GM12878 (cell line): ENCODE results near the gene ACTR1A. TPM values are rescaled to one million over a fixed set of nuclear protein-coding genes. Genes with fewer than 3 reads are reported as not detected.

ENCODE experiments used
- ATAC-seq: fragments of 200-7000 bp; cut with Tn5 transposase; 3 replicates; pipeline ENCODE4 v1.9.1; 2020; ENCODE audit warnings: mild to moderate bottlenecking, moderate library complexity
- BruUV-seq: library from RNA; stranded (reverse); fragments of 400-500 nt; replicated peaks from 2 replicates; lab custom pipeline; 2021; lab: Mats Ljungman, UMichigan
- CTCF ChIA-PET: fragments of 300-600 bp; sonication (Branson Sonifier 250); formaldehyde crosslinking; extraction: SDS; loops from one replicate; lab custom pipeline; 2021; ENCODE audit warnings: inconsistent platforms; lab: Yijun Ruan, JAX
- POLR2A ChIA-PET: fragments of 350-600 bp; formaldehyde crosslinking; extraction: SDS; loops from one replicate; lab custom pipeline; 2021; ENCODE audit warnings: inconsistent platforms; lab: Charles Lee
- RAD21 ChIA-PET: fragments of 300-600 bp; sonication (Branson Sonifier 250); formaldehyde crosslinking; loops from one replicate; lab custom pipeline; 2023; ENCODE audit warnings: antibody characterized with exemption; ENCODE audit not compliant: unreplicated experiment; lab: Charles Lee
- SMC1A ChIA-PET: fragments of 300-600 bp; sonication (Branson Sonifier 250); formaldehyde crosslinking; loops from one replicate; lab custom pipeline; 2023; ENCODE audit not compliant: unreplicated experiment, uncharacterized antibody; lab: Charles Lee
- DNase-seq: peaks from one replicate; pipeline ENCODE4 v3.0.0-alpha.2; 2011; ENCODE audit warnings: low read depth, low spot score
- FAIRE-seq: peaks from 3 replicates; lab custom pipeline; 2011; peaks lifted over from hg19 to GRCh38; lab: Jason Lieb, UNC
- H2AFZ ChIP-seq: 2 replicates; pipeline ENCODE4 v1.6.0; 2011; ENCODE audit warnings: low read depth, low read length, control low read depth; ENCODE audit not compliant: control insufficient read depth
- H3K27ac ChIP-seq: 2 replicates; pipeline ENCODE4 v1.5.1; 2011; ENCODE audit warnings: control low read depth; ENCODE audit not compliant: control insufficient read depth, insufficient read depth
- H3K27me3 ChIP-seq, 2 experiments: replicated peaks in 1 of 2; 2 replicates each; pipeline versions ENCODE4 v1.6.0 to v1.6.1; 2011; ENCODE audit warnings: low read length in 1 of 2; ENCODE audit not compliant: control insufficient read depth in 2 of 2, insufficient read depth in 2 of 2
- H3K36me3 ChIP-seq, 2 experiments: 2 replicates each; pipeline ENCODE4 v1.5.1; 2011; ENCODE audit warnings: low read length in 1 of 2; ENCODE audit not compliant: control insufficient read depth in 2 of 2, insufficient read depth in 2 of 2
- H3K4me1 ChIP-seq: 2 replicates; pipeline ENCODE4 v1.6.1; 2011; ENCODE audit warnings: mild to moderate bottlenecking, low read length, moderate library complexity, mixed read lengths; ENCODE audit not compliant: control insufficient read depth, insufficient read depth
- H3K4me2 ChIP-seq: 2 replicates; pipeline ENCODE4 v1.6.0; 2011; ENCODE audit warnings: control low read depth; ENCODE audit not compliant: control insufficient read depth, insufficient read depth
- H3K4me3 ChIP-seq: fragments of 200-600 bp; sonication (generic); 2 replicates; pipeline ENCODE4 v1.5.1; 2016
- H3K79me2 ChIP-seq: 2 replicates; pipeline ENCODE4 v1.6.0; 2011; ENCODE audit warnings: low read length; ENCODE audit not compliant: control insufficient read depth, insufficient read depth
- H3K9ac ChIP-seq: 2 replicates; pipeline ENCODE4 v1.8.0; 2011; ENCODE audit warnings: low read length, control low read depth, mixed read lengths; ENCODE audit not compliant: control insufficient read depth, insufficient read depth
- H3K9me3 ChIP-seq: replicated peaks from 3 replicates; pipeline ENCODE4 v1.5.1; 2011; ENCODE audit warnings: mild to moderate bottlenecking, low read length; ENCODE audit not compliant: control insufficient read depth, insufficient read depth
- H4K20me1 ChIP-seq: 2 replicates; pipeline ENCODE4 v1.6.0; 2011; ENCODE audit not compliant: control insufficient read depth, insufficient read depth
- BHLHE40 ChIP-seq, 2 experiments: fragments of 450-650 bp in 1 of 2; IDR thresholded peaks; 2 replicates each; pipeline ENCODE4 v1.6.1; 2011 to 2017; ENCODE audit warnings: low read depth in 2 of 2, borderline replicate concordance in 1 of 2, improper control_type of control experiment in 1 of 2, low read length in 1 of 2, mild to moderate bottlenecking in 1 of 2
- EP300 ChIP-seq, 2 experiments: fragments of 150-350 bp in 1 of 2; IDR thresholded peaks; 2 replicates each; pipeline ENCODE4 v1.6.1; 2011 to 2012; ENCODE audit warnings: low read depth in 2 of 2, low read length in 2 of 2, borderline replicate concordance in 1 of 2, improper control_type of control experiment in 1 of 2, inconsistent platforms in 1 of 2; ENCODE audit not compliant: control insufficient read depth in 1 of 2
- GATAD2B ChIP-seq: fragments of 450-650 bp; conservative IDR thresholded peaks from 2 replicates; pipeline ENCODE4 v1.6.1; 2017; ENCODE audit warnings: low read depth, mild to moderate bottlenecking, moderate library complexity
- NFYA ChIP-seq: IDR thresholded peaks from 2 replicates; pipeline ENCODE4 v1.6.1; 2011; ENCODE audit warnings: low read depth, mild to moderate bottlenecking, low read length, improper control_type of control experiment, borderline replicate concordance
- PRDM15 ChIP-seq: fragments of 450-650 bp; formaldehyde crosslinking; IDR thresholded peaks from 2 replicates; pipeline ENCODE4 v1.4.0; 2020; ENCODE audit warnings: mild to moderate bottlenecking, moderate library complexity
- TCF12 ChIP-seq: IDR thresholded peaks from 2 replicates; pipeline ENCODE4 v1.6.1; 2011; ENCODE audit warnings: low read depth, mild to moderate bottlenecking, low read length
- ZNF384 ChIP-seq: IDR thresholded peaks from 2 replicates; pipeline ENCODE4 v1.6.1; 2012; ENCODE audit warnings: low read depth, mild to moderate bottlenecking, low read length, improper control_type of control experiment, borderline replicate concordance
- WGBS: methylation state at CpG from one replicate; pipeline ENCODE4 v1.1.6; 2016; ENCODE audit warnings: low lambda C conversion rate; ENCODE audit not compliant: insufficient replicate concordance, insufficient coverage; ENCODE audit errors: missing lambda C conversion rate; 5-methylcytosine and 5-hydroxymethylcytosine counted together
- in situ Hi-C: fragments of 300-500 bp; cut with MboI; formaldehyde crosslinking; loops from 9 replicates; pipeline ENCODE4 v1.14.3; 2018; ENCODE audit warnings: mixed read lengths
- intact Hi-C: fragments of 100-400 bp; cut with micrococcal nuclease; formaldehyde crosslinking; loops from one replicate; pipeline ENCODE4 v1.14.2; 2022; ENCODE audit not compliant: unreplicated experiment
- polyA plus RNA-seq, 11 experiments: library from polyadenylated mRNA; depleted of rRNA in 4 of 11; unstranded in 6 of 11; stranded (reverse) in 5 of 11; fragments of >200 nt; fragmentation: Nextera tagmentation in 4 of 11; fragmentation: Illumina TruSeq in 1 of 11; extraction: Ambion mirVana in 4 of 11; extraction: Trizol in 1 of 11; gene quantifications; 1 replicate in 1 of 11; 2 replicates in 10 of 11; pipeline versions ENCODE4 v1.2.1 to v1.2.3, GENCODE V29; 2011 to 2016; ENCODE audit warnings: inconsistent platforms in 2 of 11, missing spikeins in 2 of 11, low read depth in 1 of 11
- total RNA-seq, 4 experiments: library from RNA; depleted of rRNA in 3 of 4; stranded (reverse); fragments of >200 nt in 3 of 4; fragmentation: Illumina TruSeq in 1 of 4; extraction: Trizol in 1 of 4; gene quantifications; 2 replicates each; pipeline versions ENCODE4 v1.2.1 to v1.2.3, GENCODE V29; 2013 to 2021

The ACTR1A gene
- total and polyA plus RNA-seq, 10 of the 15 experiments (the other 5 are each of a cell fraction or from before 2014, with no cell fraction given), result 43.0 to 110 (median 78.9) TPM

GRCh38 chr10:102451105-102451969, 51.2 kb downstream of the ACTR1A start, which contains the start of gene C10orf95:
Gene C10orf95 (minus strand): TSS chr10:102451543. CDS start chr10:102451093, 450 bp downstream.
- Histone ChIP-seq H3K27ac (peak within 1 kb of the TSS; percentile 88), H3K4me3 (peak within 1 kb of the TSS; percentile 99), H3K79me2 (peaks cover 21% of the 10 kb centered on the region), H3K4me2 (peak within 1 kb of the TSS; percentile 93), H2AFZ (peak within 1 kb of the TSS; percentile 85), H3K27me3 (no peaks in the 10 kb centered on the region), H4K20me1 (no peaks in the 10 kb centered on the region), H3K4me1 (peaks cover 18% of the 10 kb centered on the region), H3K36me3 (no peaks in the 10 kb centered on the region; a peak in 1 of 4 replicates), H3K9me3 (no peaks in the 10 kb centered on the region), H3K9ac (peak within 1 kb of the TSS; percentile 90)
- POLR2A ChIA-PET, result interaction anchor here (0.5 to 6.1 kb wide), 21 partner anchors 10 to 221 kb away, joined by 3 to 69 read pairs (median 5); partner anchors contain the start of genes ACTR1A, CUEDC2, FBXL15 and NFKB2
- WGBS, result 31% methylated on average over 28 of the region's 28 CpGs
- in situ Hi-C loops, result no loop called here
- TF ChIP-seq TCF12, result no peak
- no peak for TF ChIP-seq BHLHE40 (IDR thresholded peaks at IDR 0.05; ENCODE audit: borderline replicate concordance in 1 of 2, low read depth in 2 of 2, low read length in 1 of 2)
- TF ChIP-seq EP300 (IDR thresholded peaks at IDR 0.05; ENCODE audit: borderline replicate concordance in 1 of 2, control insufficient read depth in 1 of 2, low read depth in 2 of 2, low read length in 2 of 2), result no peak
- TF ChIP-seq PRDM15 (CRISPR knock-in tag), result no peak
- TF ChIP-seq NFYA, result no peak
- TF ChIP-seq ZNF384, result no peak
- no peak for TF ChIP-seq GATAD2B
- CTCF ChIA-PET, result interaction anchor here (0.8 to 4.0 kb wide), 20 partner anchors 10 to 319 kb away, joined by 3 to 21 read pairs (median 3); partner anchors contain the start of genes ACTR1A, CUEDC2, FBXL15 and PPRC1
- RAD21 ChIA-PET, result interaction anchor here (0.6 to 3.7 kb wide), 16 partner anchors 9 to 296 kb away, joined by 3 to 20 read pairs (median 4); partner anchors contain the start of genes ACTR1A, CUEDC2, FBXL15 and NFKB2
- ATAC-seq (peak; percentile 2; the same call in 1 of the 3 replicates), DNase-seq (no peak), FAIRE-seq (peak; percentile 13)
- SMC1A ChIA-PET, result interaction anchor here (0.6 to 3.4 kb wide), 9 partner anchors 11 to 98 kb away, joined by 3 to 23 read pairs (median 4); partner anchors contain the start of genes ACTR1A and NFKB2
- intact Hi-C loops, result loop anchor here (2.0 kb wide), 2 partner anchors 19 to 51 kb away; partner anchors contain the start of genes ACTR1A, CUEDC2 and SUFU
- no TSS peak for BruUV-seq
